K562 (cell line): Measurements from ENCODE around the gene IRF9. TPM values are rescaled to one million over a fixed set of nuclear protein-coding genes. Genes with fewer than 3 reads are reported as not detected.
A peak's percentile ranks its signal among the peaks of the same experiment; 100 is the strongest.

ENCODE experiments used
- ARNT ChIP-seq, 2 experiments: fragments of 450-650 bp; IDR thresholded peaks; 2 replicates each; pipeline ENCODE4 v1.6.1; 2016; ENCODE audit warnings: mild to moderate bottlenecking in 1 of 2
- CREB3 ChIP-seq: fragments of 450-650 bp; conservative IDR thresholded peaks from 2 replicates; pipeline ENCODE4 v1.6.1; 2016; ENCODE audit warnings: missing genetic modification characterization, low read depth, mild to moderate bottlenecking, missing compliant biosample characterization, moderate library complexity
- EZH2 ChIP-seq: IDR thresholded peaks from 2 replicates; pipeline ENCODE4 v1.6.1; 2012; ENCODE audit warnings: low read depth, mild to moderate bottlenecking, inconsistent platforms, low read length, borderline replicate concordance
- FOXP1 ChIP-seq: sonication (generic); formaldehyde crosslinking; IDR thresholded peaks from 2 replicates; pipeline ENCODE4 v1.8.0; 2022; ENCODE audit warnings: mild to moderate bottlenecking, missing genetic modification reagents
- HDAC8 ChIP-seq: fragments of 450-650 bp; IDR thresholded peaks from 2 replicates; pipeline ENCODE4 v1.6.1; 2016; ENCODE audit warnings: mild to moderate bottlenecking, missing genetic modification characterization, moderate library complexity, missing compliant biosample characterization
- JUNB ChIP-seq: fragments of 450-650 bp; formaldehyde crosslinking; conservative IDR thresholded peaks from 2 replicates; pipeline ENCODE4 v1.4.0; 2020; ENCODE audit warnings: mild to moderate bottlenecking
- NFIC ChIP-seq: fragments of 450-650 bp; IDR thresholded peaks from 2 replicates; pipeline ENCODE4 v1.6.1; 2017; ENCODE audit warnings: mild to moderate bottlenecking, inconsistent platforms
- SRF ChIP-seq, 2 experiments: fragments of 250-450, 450-650 bp in 1 of 2; sonication (Bioruptor Pico) in 1 of 2; sonication (generic) in 1 of 2; formaldehyde crosslinking; IDR thresholded peaks; 2 replicates each; pipeline versions ENCODE4 v1.5.0 to v1.5.1; 2020 to 2022; ENCODE audit warnings: mild to moderate bottlenecking in 1 of 2, missing genetic modification reagents in 1 of 2
- ZHX1 ChIP-seq: fragments of 150-350 bp; conservative IDR thresholded peaks from 2 replicates; pipeline ENCODE4 v1.6.1; 2014; ENCODE audit warnings: low read length
- polyA plus RNA-seq, 8 experiments: library from polyadenylated mRNA; depleted of rRNA in 4 of 8; stranded (reverse) in 5 of 8; unstranded in 3 of 8; fragments of >200 nt; fragmentation: Nextera tagmentation in 2 of 8; fragmentation: Illumina TruSeq in 1 of 8; extraction: Ambion mirVana in 2 of 8; extraction: Trizol in 1 of 8; gene quantifications; 2 replicates each; pipeline versions ENCODE4 v1.2.1 to v1.2.3, GENCODE V29; 2011 to 2014; ENCODE audit warnings: inconsistent platforms in 1 of 8, missing spikeins in 1 of 8
- total RNA-seq, 7 experiments: library from RNA; depleted of rRNA in 6 of 7; stranded (reverse); fragments of >200 nt in 6 of 7; fragmentation: Illumina TruSeq in 2 of 7; extraction: Trizol in 2 of 7; gene quantifications; 2 replicates each; pipeline versions ENCODE4 v1.2.1 to v1.2.3, GENCODE V29; 2011 to 2021; ENCODE audit warnings: low replicate concordance in 1 of 7
- TF ChIP-seq, protein P1 (sequence below), 2 experiments: fragments of 450-650 bp; IDR thresholded peaks; 2 replicates each; pipeline ENCODE4 v1.6.1; 2016; ENCODE audit warnings: mild to moderate bottlenecking in 2 of 2, borderline replicate concordance in 1 of 2, low read depth in 1 of 2, moderate library complexity in 1 of 2
- TF ChIP-seq, protein P2 (sequence below), 2 experiments: fragments of 450-650 bp in 1 of 2; sonication (generic) in 1 of 2; formaldehyde crosslinking; conservative IDR thresholded peaks; 2 replicates each; pipeline versions ENCODE4 v1.4.0 to v1.8.1; 2020 to 2022; ENCODE audit warnings: mild to moderate bottlenecking in 1 of 2, missing genetic modification reagents in 1 of 2

The IRF9 gene
- total and polyA plus RNA-seq, 9 of the 15 experiments (the other 6 are each of a cell fraction or from before 2014, with no cell fraction given) = 0.79 to 14.8 (median 6.1) TPM

- TF ChIP-seq, protein P1, sequence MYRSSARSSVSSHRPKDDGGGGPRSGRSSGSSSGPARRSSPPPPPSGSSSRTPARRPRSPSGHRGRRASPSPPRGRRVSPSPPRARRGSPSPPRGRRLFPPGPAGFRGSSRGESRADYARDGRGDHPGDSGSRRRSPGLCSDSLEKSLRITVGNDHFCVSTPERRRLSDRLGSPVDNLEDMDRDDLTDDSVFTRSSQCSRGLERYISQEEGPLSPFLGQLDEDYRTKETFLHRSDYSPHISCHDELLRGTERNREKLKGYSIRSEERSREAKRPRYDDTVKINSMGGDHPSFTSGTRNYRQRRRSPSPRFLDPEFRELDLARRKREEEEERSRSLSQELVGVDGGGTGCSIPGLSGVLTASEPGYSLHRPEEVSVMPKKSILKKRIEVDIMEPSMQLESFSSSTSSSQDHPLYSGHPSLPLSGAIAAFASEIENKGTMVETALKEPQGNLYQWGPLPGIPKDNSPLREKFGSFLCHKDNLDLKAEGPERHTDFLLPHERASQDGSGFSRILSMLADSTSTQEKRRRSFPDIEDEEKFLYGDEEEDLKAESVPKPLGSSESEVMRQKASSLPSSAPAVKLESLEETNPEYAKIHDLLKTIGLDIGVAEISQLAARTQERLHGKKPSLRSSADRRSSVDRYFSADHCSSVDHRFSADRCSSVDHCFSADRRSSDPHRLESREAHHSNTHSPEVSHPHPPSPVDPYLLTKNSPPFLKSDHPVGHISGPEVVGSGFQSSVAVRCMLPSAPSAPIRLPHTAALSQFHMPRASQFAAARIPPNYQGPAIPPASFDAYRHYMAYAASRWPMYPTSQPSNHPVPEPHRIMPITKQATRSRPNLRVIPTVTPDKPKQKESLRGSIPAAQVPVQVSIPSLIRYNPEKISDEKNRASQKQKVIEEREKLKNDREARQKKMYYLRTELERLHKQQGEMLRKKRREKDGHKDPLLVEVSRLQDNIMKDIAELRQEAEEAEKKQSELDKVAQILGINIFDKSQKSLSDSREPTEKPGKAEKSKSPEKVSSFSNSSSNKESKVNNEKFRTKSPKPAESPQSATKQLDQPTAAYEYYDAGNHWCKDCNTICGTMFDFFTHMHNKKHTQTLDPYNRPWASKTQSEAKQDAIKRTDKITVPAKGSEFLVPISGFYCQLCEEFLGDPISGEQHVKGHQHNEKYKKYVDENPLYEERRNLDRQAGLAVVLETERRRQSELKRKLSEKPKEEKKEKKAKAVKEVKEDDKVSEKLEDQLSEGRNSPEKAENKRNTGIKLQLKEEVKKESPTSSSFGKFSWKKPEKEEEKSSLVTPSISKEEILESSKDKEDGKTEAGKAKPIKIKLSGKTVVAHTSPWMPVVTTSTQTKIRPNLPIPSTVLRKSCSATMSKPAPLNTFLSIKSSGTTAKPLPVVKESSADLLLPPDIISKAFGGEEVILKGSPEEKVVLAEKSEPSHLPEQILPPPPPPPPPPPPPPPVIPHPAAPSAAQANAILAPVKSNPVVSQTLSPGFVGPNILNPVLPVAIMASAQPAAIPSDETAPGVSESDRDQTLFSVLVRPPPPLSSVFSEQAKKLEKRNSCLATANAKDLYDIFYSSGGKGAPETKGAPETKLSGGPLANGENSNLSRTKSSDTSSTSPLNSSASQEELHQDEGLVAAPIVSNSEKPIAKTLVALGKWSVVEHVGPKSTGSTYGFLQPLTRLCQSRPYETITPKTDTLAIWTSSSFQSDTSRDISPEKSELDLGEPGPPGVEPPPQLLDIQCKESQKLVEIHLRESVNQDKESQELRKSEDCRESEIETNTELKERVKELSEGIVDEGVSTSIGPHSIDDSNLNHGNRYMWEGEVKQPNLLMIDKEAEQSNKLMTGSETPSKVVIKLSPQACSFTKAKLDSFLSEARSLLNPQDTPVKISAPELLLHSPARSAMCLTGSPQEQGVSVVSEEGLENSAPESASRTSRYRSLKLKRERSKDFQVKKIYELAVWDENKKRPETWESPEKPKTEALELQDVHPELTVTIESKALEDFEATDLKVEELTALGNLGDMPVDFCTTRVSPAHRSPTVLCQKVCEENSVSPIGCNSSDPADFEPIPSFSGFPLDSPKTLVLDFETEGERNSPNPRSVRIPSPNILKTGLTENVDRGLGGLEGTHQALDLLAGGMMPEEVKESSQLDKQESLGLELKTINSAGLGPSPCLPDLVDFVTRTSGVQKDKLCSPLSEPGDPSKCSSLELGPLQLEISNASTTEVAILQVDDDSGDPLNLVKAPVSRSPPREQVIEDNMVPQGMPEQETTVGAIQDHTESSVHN (IDR thresholded peaks at IDR 0.05; ENCODE audit: borderline replicate concordance in 1 of 2, low read depth in 1 of 2) = no peak
- no peak for TF ChIP-seq FOXP1 (CRISPR knock-in tag)
- TF ChIP-seq ZHX1 = no peak
- TF ChIP-seq EZH2 = no peak
- TF ChIP-seq HDAC8 (tag) = no peak
- peak; percentile 98 for TF ChIP-seq NFIC
- TF ChIP-seq ARNT (IDR thresholded peaks at IDR 0.05) = no peak
- TF ChIP-seq, protein P2, sequence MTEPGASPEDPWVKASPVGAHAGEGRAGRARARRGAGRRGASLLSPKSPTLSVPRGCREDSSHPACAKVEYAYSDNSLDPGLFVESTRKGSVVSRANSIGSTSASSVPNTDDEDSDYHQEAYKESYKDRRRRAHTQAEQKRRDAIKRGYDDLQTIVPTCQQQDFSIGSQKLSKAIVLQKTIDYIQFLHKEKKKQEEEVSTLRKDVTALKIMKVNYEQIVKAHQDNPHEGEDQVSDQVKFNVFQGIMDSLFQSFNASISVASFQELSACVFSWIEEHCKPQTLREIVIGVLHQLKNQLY (CRISPR knock-in tag; conservative IDR thresholded peaks at IDR 0.05) = no peak
- peak in 1 of 2 experiments; percentile 90; a peak in 1 of 4 replicates for TF ChIP-seq SRF (CRISPR knock-in tag; IDR thresholded peaks at IDR 0.05)
- no peak for TF ChIP-seq CREB3 (tag)
- no peak for TF ChIP-seq JUNB (CRISPR knock-in tag)
Observed at GRCh38 chr14:24160850-24161804, at the start of gene IRF9 (continued).
